ENCODE results near the gene SNAP25.

- TF ChIP-seq CTCF (tag by site-specific recombination; IDR thresholded peaks at IDR 0.05) (no peak), REST (tag by site-specific recombination; IDR thresholded peaks at IDR 0.05) (no peak), TCF7L2 (IDR thresholded peaks at IDR 0.05; ENCODE audit: borderline replicate concordance, low read depth, low read length) (no peak), ZNF416 (tag by site-specific recombination; IDR thresholded peaks at IDR 0.05) (no peak), ZNF768 (tag by site-specific recombination; IDR thresholded peaks at IDR 0.05) (no peak), SALL2 (tag by site-specific recombination; IDR thresholded peaks at IDR 0.05; ENCODE audit: borderline replicate concordance) (no peak), ZNF174 (tag by site-specific recombination; IDR thresholded peaks at IDR 0.05) (no peak), ZNF354C (tag by site-specific recombination; IDR thresholded peaks at IDR 0.05; ENCODE audit: borderline replicate concordance, low read depth) (no peak), ZNF133 (tag by site-specific recombination; IDR thresholded peaks at IDR 0.05) (no peak), ZXDB (tag by site-specific recombination; IDR thresholded peaks at IDR 0.05) (no peak), ZNF274 (IDR thresholded peaks at IDR 0.05; ENCODE audit: low read length) (no peak), ZNF274 (tag by site-specific recombination; IDR thresholded peaks at IDR 0.05; ENCODE audit: borderline replicate concordance) (no peak), ATF2 (tag by site-specific recombination; IDR thresholded peaks at IDR 0.05; ENCODE audit: low read depth) (no peak)
Measured at GRCh38 chr20:10185741-10186558, 32.7 kb upstream of the SNAP25 start.
